Measurements from ENCODE around the gene PIWIL1.

Gene PIWIL1

GRCh38 chr12:130337488-130338303 is at the start of gene PIWIL1:
Gene PIWIL1, plus strand, starts transcription at chr12:130337887. Its CDS starts 4,705 bp downstream, at chr12:130342592.
- no peak for DNase-seq

GRCh38 chr12:130288206-130288605 is 49.5 kb upstream of the PIWIL1 start:
- no peak for DNase-seq

GRCh38 chr12:130288691-130289090 is 49.0 kb upstream of the PIWIL1 start:
- DNase-seq, result no peak

- no peak for DNase-seq
These were observed 47.6 kb upstream of the PIWIL1 start for GRCh38 chr12:130290114-130290513.

- DNase-seq, result no peak
These were observed 39.2 kb upstream of the PIWIL1 start for GRCh38 chr12:130298322-130299021.

GRCh38 chr12:130299574-130299973 is 38.1 kb upstream of the PIWIL1 start:
- no peak for DNase-seq

GRCh38 chr12:130300090-130300489 is 37.6 kb upstream of the PIWIL1 start:
- DNase-seq, result no peak

GRCh38 chr12:130300737-130301535 is 36.8 kb upstream of the PIWIL1 start:
- DNase-seq, result no peak

GRCh38 chr12:130301559-130301958 is 36.1 kb upstream of the PIWIL1 start:
- DNase-seq, result no peak

- no peak for DNase-seq
These were observed 33.9 kb upstream of the PIWIL1 start for GRCh38 chr12:130303781-130304180.

GRCh38 chr12:130307859-130308258 is 29.8 kb upstream of the PIWIL1 start:
- DNase-seq, result no peak

- DNase-seq, result no peak
These were observed 29.3 kb upstream of the PIWIL1 start for GRCh38 chr12:130308393-130308792.

GRCh38 chr12:130316251-130316650 is 21.4 kb upstream of the PIWIL1 start:
- no peak for DNase-seq

- DNase-seq, result no peak
These were observed 17.2 kb upstream of the PIWIL1 start for GRCh38 chr12:130320536-130320935.

GRCh38 chr12:130322263-130322662 is 15.4 kb upstream of the PIWIL1 start:
- DNase-seq, result no peak

- no peak for DNase-seq
These were observed 7.0 kb upstream of the PIWIL1 start for GRCh38 chr12:130330685-130331084.

GRCh38 chr12:130331146-130331545 is 6.5 kb upstream of the PIWIL1 start:
- DNase-seq, result no peak

GRCh38 chr12:130333341-130333740 is 4.3 kb upstream of the PIWIL1 start:
- no peak for DNase-seq

GRCh38 chr12:130334399-130334798 is 3.3 kb upstream of the PIWIL1 start:
- no peak for DNase-seq

- no peak for DNase-seq
These were observed 2.8 kb upstream of the PIWIL1 start for GRCh38 chr12:130334937-130335336.

- peak; percentile 11 to 14 for DNase-seq
These were observed 1.9 kb upstream of the PIWIL1 start for GRCh38 chr12:130335517-130336392.

- no peak for DNase-seq
These were observed 782 bp upstream of the PIWIL1 start for GRCh38 chr12:130336723-130337487.
